Epithelial cell of proximal tubule (primary cell): ENCODE data around the gene CHPF2. TPM values are rescaled to one million over a fixed set of nuclear protein-coding genes. Genes with fewer than 3 reads are reported as not detected.
A peak's percentile ranks its signal among the peaks of the same experiment; 100 is the strongest.

Experiments
- DNase-seq: peaks from one replicate; pipeline ENCODE4 v3.0.0-alpha.2; 2011; ENCODE audit warnings: low read depth
- H3K4me3 ChIP-seq: 2 replicates; pipeline ENCODE4 v1.5.1; 2011; ENCODE audit warnings: low read depth, mild to moderate bottlenecking, low read length
- total RNA-seq: library from RNA; depleted of rRNA; stranded (reverse); fragments of >200 nt; gene quantifications from 2 replicates; pipeline ENCODE4 v1.2.3, GENCODE V29; 2015
- TF ChIP-seq, protein P1 (sequence below): conservative IDR thresholded peaks from 2 replicates; pipeline ENCODE4 v1.5.1; 2012; ENCODE audit warnings: low read depth, mild to moderate bottlenecking, low read length

Gene CHPF2
- total RNA-seq, 1 donor from 2014 or later, result 40.1 TPM

DNA sequence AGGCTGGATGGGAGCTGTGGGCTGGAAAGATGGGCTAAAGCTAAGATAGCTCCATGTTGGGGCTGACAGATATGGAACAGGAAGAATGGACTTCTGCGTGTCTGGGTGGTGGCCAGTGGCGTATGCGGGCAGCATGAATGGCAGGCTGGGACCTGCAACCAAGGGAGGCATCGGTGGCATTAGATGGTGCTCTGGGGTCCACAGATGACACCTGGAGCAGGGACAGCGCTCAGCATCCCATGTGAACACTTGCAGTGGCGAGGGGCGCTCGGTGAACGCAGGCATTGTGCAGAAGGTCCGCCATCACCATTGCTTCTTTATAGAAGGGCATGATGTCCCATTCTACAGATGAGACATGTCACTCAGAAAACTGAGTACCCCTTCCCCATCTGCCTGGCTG is 37.2 kb downstream of the CHPF2 start:
- DNase-seq, result no peak
- no peak overlapping the region for H3K4me3 ChIP-seq
- TF ChIP-seq, protein P1, sequence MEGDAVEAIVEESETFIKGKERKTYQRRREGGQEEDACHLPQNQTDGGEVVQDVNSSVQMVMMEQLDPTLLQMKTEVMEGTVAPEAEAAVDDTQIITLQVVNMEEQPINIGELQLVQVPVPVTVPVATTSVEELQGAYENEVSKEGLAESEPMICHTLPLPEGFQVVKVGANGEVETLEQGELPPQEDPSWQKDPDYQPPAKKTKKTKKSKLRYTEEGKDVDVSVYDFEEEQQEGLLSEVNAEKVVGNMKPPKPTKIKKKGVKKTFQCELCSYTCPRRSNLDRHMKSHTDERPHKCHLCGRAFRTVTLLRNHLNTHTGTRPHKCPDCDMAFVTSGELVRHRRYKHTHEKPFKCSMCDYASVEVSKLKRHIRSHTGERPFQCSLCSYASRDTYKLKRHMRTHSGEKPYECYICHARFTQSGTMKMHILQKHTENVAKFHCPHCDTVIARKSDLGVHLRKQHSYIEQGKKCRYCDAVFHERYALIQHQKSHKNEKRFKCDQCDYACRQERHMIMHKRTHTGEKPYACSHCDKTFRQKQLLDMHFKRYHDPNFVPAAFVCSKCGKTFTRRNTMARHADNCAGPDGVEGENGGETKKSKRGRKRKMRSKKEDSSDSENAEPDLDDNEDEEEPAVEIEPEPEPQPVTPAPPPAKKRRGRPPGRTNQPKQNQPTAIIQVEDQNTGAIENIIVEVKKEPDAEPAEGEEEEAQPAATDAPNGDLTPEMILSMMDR, result no peak

DNA sequence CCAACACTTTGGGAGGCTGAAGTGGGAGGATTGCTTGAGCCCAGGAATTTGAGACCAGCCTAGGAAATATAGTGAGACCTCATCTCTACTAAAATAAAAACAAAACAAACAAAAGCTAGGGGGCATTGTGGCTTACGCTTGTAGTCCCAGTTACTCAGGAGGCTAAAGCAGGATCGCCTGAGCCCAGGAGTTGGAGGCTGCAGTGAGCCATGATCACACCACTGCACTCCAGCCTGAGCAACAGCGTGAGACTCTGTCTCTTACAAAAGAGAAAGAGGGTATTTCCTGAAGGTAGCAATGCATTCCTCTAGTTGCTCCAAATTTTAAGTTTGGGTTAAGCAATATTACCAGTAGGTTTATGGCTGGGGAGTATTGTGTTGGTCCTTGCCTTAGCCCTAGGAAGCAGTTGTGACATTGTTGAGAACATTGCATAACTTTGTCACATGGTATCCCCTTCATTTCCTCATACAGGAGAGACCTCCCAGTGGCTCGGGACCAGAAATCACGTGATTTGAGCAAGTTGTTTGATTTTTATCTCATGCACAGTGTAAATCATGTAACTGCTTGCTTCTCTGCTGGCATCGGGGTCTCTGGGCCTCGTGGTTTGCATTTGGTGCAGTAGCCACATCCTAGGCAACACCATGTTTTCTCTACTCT is 39.5 kb downstream of the CHPF2 start:
- peak; percentile 20 for DNase-seq
- TF ChIP-seq, protein P1, result no peak
- no peak overlapping the region for H3K4me3 ChIP-seq

GRCh38 chr7:151272405-151272804 is 40.1 kb downstream of the CHPF2 start:
- no peak overlapping the region for H3K4me3 ChIP-seq
- DNase-seq, result no peak
- TF ChIP-seq, protein P1, result no peak

GRCh38 chr7:151272877-151273276 is 40.6 kb downstream of the CHPF2 start:
- no peak for DNase-seq
- TF ChIP-seq, protein P1, result no peak
- no peak overlapping the region for H3K4me3 ChIP-seq

- TF ChIP-seq, protein P1, result no peak
- no peak overlapping the region for H3K4me3 ChIP-seq
- DNase-seq, result no peak
These were observed 41.5 kb downstream of the CHPF2 start for GRCh38 chr7:151273651-151274390.

DNA sequence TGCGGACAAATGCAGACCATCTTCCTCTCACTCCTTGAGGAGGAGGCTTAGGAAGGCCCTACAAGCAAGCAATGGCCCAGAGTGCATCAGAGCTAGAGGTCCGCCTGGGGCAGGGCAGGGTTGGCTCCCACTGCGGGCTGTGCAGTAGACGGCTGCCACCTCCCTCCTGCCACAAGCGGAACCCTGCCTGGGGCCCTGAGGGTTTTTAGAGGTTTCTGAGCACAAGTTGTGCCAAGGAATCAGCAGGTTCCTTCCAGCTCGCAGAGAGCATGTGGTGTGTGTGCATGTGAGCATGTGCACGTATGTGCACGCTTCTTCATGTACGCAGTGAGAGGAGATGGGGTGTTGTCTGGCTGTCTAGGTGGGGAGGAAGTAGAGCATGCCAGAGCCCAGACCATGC is 42.1 kb downstream of the CHPF2 start:
- no peak overlapping the region for H3K4me3 ChIP-seq
- TF ChIP-seq, protein P1, result no peak

More for the DNA sequence above, 42.1 kb downstream of the CHPF2 start:
- DNase-seq, result no peak
